Neuronal stem cell (in vitro differentiated cells): Measurements from ENCODE around the gene SET.
A peak's percentile ranks its signal among the peaks of the same experiment; 100 is the strongest.

Experiments used
- DNase-seq: peaks from one replicate; pipeline ENCODE4 v3.0.0-alpha.2; 2013; ENCODE audit warnings: low spot score
- H2AFZ ChIP-seq: one replicate; pipeline ENCODE4 v1.6.1; 2013; ENCODE audit warnings: mild to moderate bottlenecking, low read length, inconsistent platforms
- H2AK5ac ChIP-seq: 2 replicates; pipeline ENCODE4 v1.6.1; 2013; ENCODE audit warnings: low read depth, mild to moderate bottlenecking, inconsistent platforms, low read length, moderate library complexity, mixed read lengths
- H2BK120ac ChIP-seq: 2 replicates; pipeline ENCODE4 v1.6.1; 2013; ENCODE audit warnings: low read depth, mild to moderate bottlenecking, inconsistent platforms, low read length, moderate library complexity, mixed read lengths
- H2BK12ac ChIP-seq: one replicate; pipeline ENCODE4 v1.6.1; 2013; ENCODE audit warnings: low read length, inconsistent platforms
- H2BK15ac ChIP-seq: 2 replicates; pipeline ENCODE4 v1.6.1; 2013; ENCODE audit warnings: mild to moderate bottlenecking, low read length, inconsistent platforms, mixed read lengths
- H2BK5ac ChIP-seq: one replicate; pipeline ENCODE4 v1.6.1; 2013; ENCODE audit warnings: inconsistent platforms, mild to moderate bottlenecking, low read length, moderate library complexity
- H3K14ac ChIP-seq: one replicate; pipeline ENCODE4 v1.6.1; 2013; ENCODE audit warnings: low read length, inconsistent platforms
- H3K18ac ChIP-seq: 2 replicates; pipeline ENCODE4 v1.6.1; 2013; ENCODE audit warnings: low read length, inconsistent platforms
- H3K23ac ChIP-seq: 2 replicates; pipeline ENCODE4 v1.6.1; 2013; ENCODE audit warnings: low read depth, mild to moderate bottlenecking, mixed read lengths, low read length, inconsistent platforms; ENCODE audit not compliant: poor library complexity
- H3K27ac ChIP-seq: replicated peaks from 3 replicates; pipeline ENCODE4 v1.5.1; 2013; ENCODE audit warnings: low read length, inconsistent platforms
- H3K27me3 ChIP-seq, 3 experiments: 2 replicates each; pipeline ENCODE4 v1.6.1; 2013; ENCODE audit warnings: low read length in 3 of 3, mild to moderate bottlenecking in 2 of 3, inconsistent platforms in 1 of 3, low read depth in 1 of 3, mixed read lengths in 1 of 3, moderate library complexity in 1 of 3; ENCODE audit not compliant: control insufficient read depth in 3 of 3, insufficient read depth in 3 of 3
- H3K36me3 ChIP-seq, 2 donors: replicated peaks in 1 of 2; 2 replicates each; pipeline ENCODE4 v1.6.1; 2013; ENCODE audit warnings: low read length in 2 of 2; ENCODE audit not compliant: control insufficient read depth in 2 of 2, insufficient read depth in 2 of 2
- H3K4ac ChIP-seq: 2 replicates; pipeline ENCODE4 v1.6.1; 2013; ENCODE audit warnings: inconsistent platforms, mild to moderate bottlenecking, low read length, moderate library complexity
- H3K4me1 ChIP-seq, 2 donors: 1 replicate in 1 of 2; 2 replicates in 1 of 2; pipeline ENCODE4 v1.6.1; 2013; ENCODE audit warnings: low read length in 2 of 2, low read depth in 1 of 2; ENCODE audit not compliant: control insufficient read depth in 2 of 2, insufficient read depth in 1 of 2
- H3K4me2 ChIP-seq: one replicate; pipeline ENCODE4 v1.6.1; 2013; ENCODE audit warnings: mild to moderate bottlenecking, low read length, inconsistent platforms; ENCODE audit not compliant: insufficient read depth, poor library complexity, severe bottlenecking
- H3K4me3 ChIP-seq, 2 donors: 2 replicates each; pipeline ENCODE4 v1.5.1; 2013; ENCODE audit warnings: low read length in 2 of 2, mild to moderate bottlenecking in 2 of 2, inconsistent platforms in 1 of 2, moderate library complexity in 1 of 2
- H3K79me1 ChIP-seq: one replicate; pipeline ENCODE4 v1.6.1; 2013; ENCODE audit warnings: low read depth, mild to moderate bottlenecking, inconsistent platforms, low read length, moderate library complexity
- H3K9ac ChIP-seq: one replicate; pipeline ENCODE4 v1.6.1; 2013; ENCODE audit warnings: mild to moderate bottlenecking, low read depth, low read length, inconsistent platforms; ENCODE audit not compliant: poor library complexity
- H3K9me3 ChIP-seq, 2 donors: replicated peaks in 1 of 2; 2 replicates each; pipeline versions ENCODE3 to v1.6.1; 2013; ENCODE audit warnings: low read length in 2 of 2, mild to moderate bottlenecking in 2 of 2, inconsistent platforms in 1 of 2, low read depth in 1 of 2, mixed read lengths in 1 of 2, moderate library complexity in 1 of 2; ENCODE audit not compliant: control insufficient read depth in 2 of 2, insufficient read depth in 1 of 2
- H4K8ac ChIP-seq: one replicate; pipeline ENCODE4 v1.6.1; 2013; ENCODE audit warnings: low read depth, mild to moderate bottlenecking, inconsistent platforms, low read length, moderate library complexity
- H4K91ac ChIP-seq: one replicate; pipeline ENCODE4 v1.6.1; 2013; ENCODE audit warnings: low read length, low read depth, mild to moderate bottlenecking, inconsistent platforms; ENCODE audit not compliant: poor library complexity
- WGBS, 2 donors: extraction: QIAGEN DNeasy Blood & Tissue Kit; methylation state at CpG; one replicate each; pipeline ENCODE4 v1.1.7; 2013; ENCODE audit warnings: missing lambda C conversion rate in 2 of 2, mixed read lengths in 1 of 2; ENCODE audit not compliant: insufficient read length in 2 of 2, insufficient replicate concordance in 1 of 2; ENCODE audit errors: extremely low coverage in 2 of 2; 5-methylcytosine and 5-hydroxymethylcytosine counted together

SET gene

DNA sequence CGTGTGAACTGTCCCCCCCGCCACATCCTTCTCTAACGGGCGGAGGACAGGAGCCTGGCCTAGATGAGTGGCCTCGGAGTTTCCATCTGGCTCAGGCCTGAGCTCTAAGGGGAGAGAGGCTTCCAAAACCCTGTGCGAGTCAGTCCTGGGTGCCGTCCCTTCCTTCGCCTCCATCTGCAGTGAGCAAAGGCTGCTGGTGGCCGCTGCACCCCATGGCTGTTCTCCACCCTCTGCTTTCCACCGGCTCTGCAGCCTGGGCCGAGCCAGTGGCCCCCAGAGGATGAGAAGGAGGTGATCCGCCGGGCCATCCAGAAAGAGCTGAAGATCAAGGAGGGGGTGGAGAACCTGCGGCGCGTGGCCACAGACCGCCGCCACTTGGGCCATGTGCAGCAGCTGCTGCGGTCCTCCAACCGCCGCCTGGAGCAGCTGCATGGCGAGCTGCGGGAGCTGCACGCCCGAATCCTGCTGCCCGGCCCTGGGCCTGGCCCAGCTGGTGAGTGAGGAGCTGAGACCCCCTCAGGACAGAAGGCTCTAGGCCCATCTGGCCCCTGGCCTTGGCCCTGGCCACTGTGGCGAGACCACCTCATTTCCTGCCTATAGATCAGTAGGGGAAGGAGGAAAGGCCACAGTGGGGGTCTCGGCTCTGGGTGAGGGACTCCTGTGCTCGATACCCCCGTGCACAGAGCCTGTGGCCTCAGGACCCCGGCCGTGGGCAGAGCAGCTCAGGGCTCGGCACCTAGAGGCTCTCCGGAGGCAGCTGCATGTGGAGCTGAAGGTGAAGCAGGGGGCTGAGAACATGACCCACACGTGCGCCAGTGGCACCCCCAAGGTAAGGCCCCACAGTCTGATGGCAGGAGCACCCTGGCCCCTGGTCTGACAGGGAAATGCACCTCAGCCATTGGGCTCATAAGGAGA is 16.3 kb downstream of the SET start:
- Histone ChIP-seq H3K9me3 (no peaks in the 10 kb centered on the region), H3K18ac (no peak overlapping the region), H3K27me3 (peaks cover 0 to 2% (median 0%) of the 10 kb centered on the region in 3 experiments), H3K4me3 (no peak overlapping the region), H3K79me1 (peaks cover 2% of the 10 kb centered on the region), H3K4me1 (peaks cover 5 to 6% of the 10 kb centered on the region in 2 donors), H4K8ac (no peak overlapping the region), H3K4ac (no peak overlapping the region), H2AK5ac (no peak overlapping the region), H4K91ac (no peak overlapping the region), H3K9ac (peak overlapping the region; percentile 15), H2BK15ac (no peak overlapping the region), H3K23ac (no peak overlapping the region), H3K27ac (no peak overlapping the region), H2BK12ac (no peak overlapping the region), H3K4me2 (no peak overlapping the region), H2BK5ac (peak overlapping the region; percentile 29), H2BK120ac (no peak overlapping the region), H3K14ac (no peak overlapping the region), H3K36me3 (peaks cover 0 to 30% of the 10 kb centered on the region in 2 donors), H2AFZ (no peak overlapping the region)
- WGBS, 2 donors: no CpG with 5 or more reads among the region's 36 CpGs
- no peak for DNase-seq

DNA sequence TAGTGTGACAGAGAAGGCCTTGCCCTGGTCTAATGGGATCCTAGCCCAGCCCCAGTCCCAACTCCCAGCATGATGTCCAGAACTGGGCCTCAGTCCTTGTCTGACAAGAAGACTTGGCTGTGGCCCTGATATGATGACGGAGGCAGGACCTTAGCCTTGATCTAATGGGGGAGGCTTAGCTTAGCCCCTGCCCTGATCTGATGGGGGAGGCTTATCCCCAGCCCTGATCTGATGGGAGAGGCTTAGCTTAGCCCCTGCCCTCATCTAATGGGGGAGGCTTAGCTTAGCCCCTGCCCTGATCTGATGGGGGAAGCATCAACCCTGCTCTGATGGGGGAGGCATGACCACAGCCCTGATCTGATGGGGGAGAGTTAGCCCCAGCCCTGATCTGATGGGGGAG is 17.0 kb downstream of the SET start:
- no peak overlapping the region for H3K4ac ChIP-seq
- H3K27me3 ChIP-seq: peaks cover 0 to 2% (median 0%) of the 10 kb centered on the region in 3 experiments
- H4K8ac ChIP-seq: no peak overlapping the region
- no peak overlapping the region for H3K27ac ChIP-seq
- H4K91ac ChIP-seq: no peak overlapping the region
- H3K18ac ChIP-seq: no peak overlapping the region
- no CpG with 5 or more reads among the region's 1 CpG for WGBS, 2 donors
- no peak overlapping the region for H2AFZ ChIP-seq
- no peak overlapping the region for H2BK15ac ChIP-seq
- DNase-seq: no peak
- peaks cover 0 to 34% of the 10 kb centered on the region in 2 donors for H3K36me3 ChIP-seq
- H2BK120ac ChIP-seq: no peak overlapping the region
- no peak overlapping the region for H2BK5ac ChIP-seq
- no peak overlapping the region for H3K9ac ChIP-seq
- H3K4me3 ChIP-seq: no peak overlapping the region
- no peak overlapping the region for H3K14ac ChIP-seq
- no peak overlapping the region for H3K23ac ChIP-seq
- no peak overlapping the region for H2BK12ac ChIP-seq
- H2AK5ac ChIP-seq: no peak overlapping the region
- H3K79me1 ChIP-seq: peaks cover 2% of the 10 kb centered on the region
- peaks cover 5 to 6% of the 10 kb centered on the region in 2 donors for H3K4me1 ChIP-seq
- no peaks in the 10 kb centered on the region for H3K9me3 ChIP-seq
- no peak overlapping the region for H3K4me2 ChIP-seq

DNA sequence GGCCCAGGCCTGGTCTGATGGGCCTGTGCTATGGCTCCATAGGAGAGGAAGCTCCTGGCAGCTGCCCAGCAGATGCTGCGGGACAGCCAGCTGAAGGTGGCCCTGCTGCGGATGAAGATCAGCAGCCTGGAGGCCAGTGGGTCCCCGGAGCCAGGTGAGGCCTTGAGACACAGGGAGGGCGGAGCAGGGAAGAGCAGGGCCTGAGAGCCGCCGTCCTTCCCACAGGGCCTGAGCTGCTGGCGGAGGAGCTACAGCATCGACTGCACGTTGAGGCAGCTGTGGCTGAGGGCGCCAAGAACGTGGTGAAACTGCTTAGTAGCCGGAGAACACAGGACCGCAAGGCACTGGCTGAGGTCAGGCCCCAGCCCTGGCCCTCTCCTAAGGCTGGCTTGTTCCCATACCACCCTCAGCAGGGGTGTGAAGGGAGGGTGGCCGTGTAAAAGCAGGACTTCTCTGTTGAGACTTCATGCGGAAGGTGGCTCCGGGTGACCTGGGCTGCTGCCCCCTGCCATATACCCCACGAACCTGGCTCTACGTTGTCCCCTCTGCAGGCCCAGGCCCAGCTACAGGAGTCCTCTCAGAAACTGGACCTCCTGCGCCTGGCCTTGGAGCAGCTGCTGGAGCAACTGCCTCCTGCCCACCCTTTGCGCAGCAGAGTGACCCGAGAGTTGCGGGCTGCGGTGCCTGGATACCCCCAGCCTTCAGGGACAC is 17.8 kb downstream of the SET start:
- H2AK5ac ChIP-seq: no peak overlapping the region
- H3K14ac ChIP-seq: no peak overlapping the region
- H2BK120ac ChIP-seq: no peak overlapping the region
- peaks cover 0 to 2% (median 0%) of the 10 kb centered on the region in 3 experiments for H3K27me3 ChIP-seq
- H3K79me1 ChIP-seq: peaks cover 2% of the 10 kb centered on the region
- peaks cover 4 to 6% of the 10 kb centered on the region in 2 donors for H3K4me1 ChIP-seq
- H4K8ac ChIP-seq: no peak overlapping the region
- peak overlapping the region; percentile 70 for H3K9ac ChIP-seq
- no peaks in the 10 kb centered on the region for H3K9me3 ChIP-seq
- H3K4me2 ChIP-seq: no peak overlapping the region
- peak overlapping the region; percentile 24 for H2BK5ac ChIP-seq
- WGBS, 2 donors: no CpG with 5 or more reads among the region's 23 CpGs
- no peak overlapping the region for H2AFZ ChIP-seq
- H3K27ac ChIP-seq: no peak overlapping the region
- H3K4me3 ChIP-seq: no peak overlapping the region
- no peak overlapping the region for H2BK15ac ChIP-seq
- H3K23ac ChIP-seq: no peak overlapping the region
- no peak overlapping the region for H4K91ac ChIP-seq
- no peak overlapping the region for H3K18ac ChIP-seq
- H2BK12ac ChIP-seq: no peak overlapping the region
- H3K4ac ChIP-seq: no peak overlapping the region
- DNase-seq: no peak
- peaks cover 0 to 34% of the 10 kb centered on the region in 2 donors for H3K36me3 ChIP-seq

DNA sequence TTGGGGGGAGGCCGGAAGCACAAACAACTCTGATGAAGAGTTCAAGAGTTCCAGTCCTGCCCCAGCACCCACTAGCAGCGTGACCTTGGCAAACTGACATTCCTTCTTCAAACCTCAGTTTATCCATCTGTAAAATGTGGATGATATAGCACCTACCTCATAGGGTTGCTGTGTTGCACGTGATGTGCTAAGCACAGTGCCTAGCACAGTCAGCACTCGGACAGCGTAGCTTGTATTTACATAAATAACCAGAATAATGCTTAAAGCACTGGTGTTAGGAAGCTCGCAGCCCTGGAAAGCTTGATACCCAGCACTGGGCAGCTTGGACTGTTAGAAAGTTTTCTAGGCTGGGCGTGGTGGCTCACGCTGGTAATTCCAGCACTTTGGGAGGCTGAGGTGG is 18.4 kb downstream of the SET start:
- H3K27ac ChIP-seq: no peak overlapping the region
- H3K9ac ChIP-seq: no peak overlapping the region
- DNase-seq: no peak
- H3K14ac ChIP-seq: no peak overlapping the region
- peaks cover 0 to 2% (median 0%) of the 10 kb centered on the region in 3 experiments for H3K27me3 ChIP-seq
- H4K8ac ChIP-seq: no peak overlapping the region
- no peaks in the 10 kb centered on the region for H3K9me3 ChIP-seq
- no peak overlapping the region for H2BK120ac ChIP-seq
- peaks cover 1 to 39% of the 10 kb centered on the region in 2 donors for H3K36me3 ChIP-seq
- no peak overlapping the region for H3K4me3 ChIP-seq
- H3K18ac ChIP-seq: no peak overlapping the region
- H3K4me2 ChIP-seq: no peak overlapping the region
- no peak overlapping the region for H4K91ac ChIP-seq
- no peak overlapping the region for H3K4ac ChIP-seq
- peaks cover 2% of the 10 kb centered on the region for H3K79me1 ChIP-seq
- H2BK15ac ChIP-seq: no peak overlapping the region
- WGBS, 2 donors: no CpG with 5 or more reads among the region's 8 CpGs
- no peak overlapping the region for H2BK12ac ChIP-seq
- H3K4me1 ChIP-seq: peaks cover 4 to 6% of the 10 kb centered on the region in 2 donors
- H2AK5ac ChIP-seq: no peak overlapping the region
- no peak overlapping the region for H3K23ac ChIP-seq
- no peak overlapping the region for H2AFZ ChIP-seq
- no peak overlapping the region for H2BK5ac ChIP-seq
